Measurements from ENCODE around the gene ITPKC.
"Not testable (repeated sequence)": the region's sequence is repeated elsewhere in the genome, so short reads cannot be mapped to it uniquely, and the experiment has no call there.

ITPKC gene

GRCh38 chr19:40771101-40771862 is 54.4 kb downstream of the ITPKC start:
- DNase-seq = not testable (repeated sequence)

GRCh38 chr19:40774916-40775631 is 58.2 kb downstream of the ITPKC start, which contains the start of gene MIA:
MIA (plus strand) TSS chr19:40775521; CDS start chr19:40775543, 22 bp downstream.
- DNase-seq = no peak

DNA sequence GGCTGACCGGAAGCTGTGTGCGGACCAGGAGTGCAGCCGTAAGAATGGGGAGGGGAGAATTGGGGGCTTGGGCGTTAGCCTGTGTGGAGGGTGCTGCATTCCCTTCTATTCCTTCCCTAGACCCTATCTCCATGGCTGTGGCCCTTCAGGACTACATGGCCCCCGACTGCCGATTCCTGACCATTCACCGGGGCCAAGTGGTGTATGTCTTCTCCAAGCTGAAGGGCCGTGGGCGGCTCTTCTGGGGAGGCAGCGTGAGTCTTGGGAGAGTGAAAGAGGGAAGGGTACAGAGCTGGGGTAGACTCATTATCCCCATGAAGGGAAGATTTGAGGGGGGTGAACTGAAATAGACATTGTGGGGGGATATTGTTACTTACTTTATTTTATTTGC is 58.7 kb downstream of the ITPKC start:
- DNase-seq = no peak

GRCh38 chr19:40776364-40776763 is 59.5 kb downstream of the ITPKC start:
- DNase-seq = no peak

GRCh38 chr19:40776932-40777644 is 60.2 kb downstream of the ITPKC start:
- DNase-seq = peak; percentile 93

GRCh38 chr19:40777645-40777936 is 60.7 kb downstream of the ITPKC start:
- DNase-seq = no peak

DNA sequence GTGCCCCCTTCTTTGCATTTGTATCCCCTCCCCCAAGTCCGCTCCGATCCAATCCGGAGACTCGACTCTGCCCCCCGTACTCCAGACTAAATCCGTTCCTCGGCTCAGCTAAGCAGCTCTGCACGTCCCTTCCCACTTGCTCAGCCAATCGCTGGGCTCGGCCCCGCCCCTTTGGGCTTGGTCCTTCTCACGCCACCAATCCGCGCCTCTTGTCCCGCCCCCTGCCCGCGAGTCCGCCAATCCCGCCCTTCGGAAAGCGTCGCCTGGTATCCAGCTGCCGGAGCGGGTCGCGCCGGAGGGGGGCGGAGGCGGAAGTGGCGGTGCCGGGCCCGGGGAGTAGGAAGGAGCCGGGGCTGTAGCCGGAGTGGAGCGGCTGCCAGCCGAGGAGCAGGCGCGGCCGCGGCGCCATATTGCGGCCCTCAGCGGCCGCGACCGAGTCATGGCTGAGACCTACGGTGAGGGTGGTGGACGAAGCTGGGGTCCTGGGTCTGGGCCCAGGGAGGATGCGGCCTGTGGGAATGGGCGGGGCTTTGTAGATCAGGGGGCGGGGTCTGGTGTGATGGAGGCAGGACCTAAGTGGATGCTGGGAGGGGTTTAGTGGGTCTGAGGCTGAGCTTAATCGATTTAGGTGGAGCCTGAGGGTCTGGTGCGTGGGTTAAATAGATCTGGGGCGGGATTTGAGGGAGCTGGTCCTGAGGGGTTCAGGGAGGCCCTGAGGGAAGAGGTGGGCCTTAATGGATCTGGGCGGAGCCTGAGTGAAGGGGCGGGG is 61.2 kb downstream of the ITPKC start, which contains the start of gene RAB4B:
Gene RAB4B, plus strand, starts transcription at position 311 of the 769 bp plus-strand sequence. Its CDS starts 129 bp downstream, at position 440.
- peak; percentile 99 for DNase-seq

DNA sequence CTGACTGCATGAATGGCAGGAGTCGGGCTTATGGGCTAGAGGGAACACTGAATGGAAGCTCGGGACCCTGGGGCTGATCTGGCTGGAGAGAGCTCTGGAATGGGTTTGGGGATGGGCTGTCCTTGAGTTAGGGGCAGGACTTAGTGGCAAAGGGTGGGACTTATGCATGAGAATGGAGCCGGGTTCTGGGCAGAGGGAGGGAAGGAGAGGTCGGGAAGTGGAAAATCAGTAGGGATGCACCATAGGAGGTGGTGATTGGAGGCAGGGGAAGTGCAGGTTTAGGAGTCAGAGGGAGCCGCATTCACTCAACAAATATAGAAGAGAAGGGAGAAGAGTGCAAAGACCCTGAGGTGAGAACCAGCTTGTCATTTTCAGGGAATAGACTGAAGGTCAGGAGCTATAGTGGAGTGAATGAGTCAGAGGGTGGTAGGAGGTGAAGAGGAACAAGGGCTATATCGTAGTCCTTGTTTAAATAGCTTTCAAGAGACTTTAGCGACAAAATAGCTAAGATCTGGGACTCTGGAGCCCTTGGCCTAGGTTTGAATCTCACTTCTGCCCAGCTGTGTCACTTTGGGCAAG is 61.9 kb downstream of the ITPKC start:
- no peak for DNase-seq

DNA sequence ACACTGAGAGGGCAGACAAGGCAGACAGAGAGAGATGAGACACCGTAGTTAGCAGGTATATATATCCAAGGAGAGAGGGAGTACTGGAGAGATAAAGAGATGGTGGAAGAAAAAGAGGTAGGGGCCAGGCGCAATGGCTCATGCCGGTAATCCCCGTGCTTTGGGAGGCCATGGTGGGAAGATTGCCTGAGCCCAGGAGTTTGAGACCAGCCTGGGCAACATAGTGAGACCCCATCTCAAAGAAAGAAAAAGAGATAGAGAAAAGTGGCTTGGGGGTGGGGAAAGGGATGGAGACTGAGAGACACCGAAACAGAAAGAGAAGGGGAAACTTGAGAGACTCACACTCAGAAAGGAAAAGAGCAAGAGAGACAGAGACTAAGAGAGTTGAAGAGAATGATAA is 63.7 kb downstream of the ITPKC start:
- DNase-seq = no peak

GRCh38 chr19:40781140-40781539 is 64.2 kb downstream of the ITPKC start:
- no peak for DNase-seq

- no peak for DNase-seq
Measured at GRCh38 chr19:40783711-40784110, 66.8 kb downstream of the ITPKC start.

- not testable (repeated sequence) for DNase-seq
Measured at GRCh38 chr19:40784146-40784545, 67.2 kb downstream of the ITPKC start.

DNA sequence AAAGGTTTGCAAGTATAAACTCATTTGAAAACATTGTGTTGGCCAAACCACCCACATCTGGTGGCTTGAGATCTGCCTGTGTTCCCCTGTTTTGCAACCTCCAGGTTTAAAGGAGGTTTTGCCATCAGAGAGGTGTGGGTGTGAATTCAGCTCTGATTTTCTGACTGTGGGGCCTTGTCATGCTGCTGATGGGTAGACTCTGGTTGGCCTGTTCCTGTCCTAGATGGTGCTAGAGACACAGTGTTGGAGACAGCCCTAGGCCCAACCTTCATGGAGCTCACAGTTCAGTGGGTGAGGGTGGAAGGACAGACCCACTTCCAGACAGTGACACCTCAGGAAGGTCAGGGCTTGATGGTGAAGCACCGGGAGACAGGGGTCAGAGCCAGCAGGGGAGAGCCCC is 68.6 kb downstream of the ITPKC start:
- no peak for DNase-seq

DNA sequence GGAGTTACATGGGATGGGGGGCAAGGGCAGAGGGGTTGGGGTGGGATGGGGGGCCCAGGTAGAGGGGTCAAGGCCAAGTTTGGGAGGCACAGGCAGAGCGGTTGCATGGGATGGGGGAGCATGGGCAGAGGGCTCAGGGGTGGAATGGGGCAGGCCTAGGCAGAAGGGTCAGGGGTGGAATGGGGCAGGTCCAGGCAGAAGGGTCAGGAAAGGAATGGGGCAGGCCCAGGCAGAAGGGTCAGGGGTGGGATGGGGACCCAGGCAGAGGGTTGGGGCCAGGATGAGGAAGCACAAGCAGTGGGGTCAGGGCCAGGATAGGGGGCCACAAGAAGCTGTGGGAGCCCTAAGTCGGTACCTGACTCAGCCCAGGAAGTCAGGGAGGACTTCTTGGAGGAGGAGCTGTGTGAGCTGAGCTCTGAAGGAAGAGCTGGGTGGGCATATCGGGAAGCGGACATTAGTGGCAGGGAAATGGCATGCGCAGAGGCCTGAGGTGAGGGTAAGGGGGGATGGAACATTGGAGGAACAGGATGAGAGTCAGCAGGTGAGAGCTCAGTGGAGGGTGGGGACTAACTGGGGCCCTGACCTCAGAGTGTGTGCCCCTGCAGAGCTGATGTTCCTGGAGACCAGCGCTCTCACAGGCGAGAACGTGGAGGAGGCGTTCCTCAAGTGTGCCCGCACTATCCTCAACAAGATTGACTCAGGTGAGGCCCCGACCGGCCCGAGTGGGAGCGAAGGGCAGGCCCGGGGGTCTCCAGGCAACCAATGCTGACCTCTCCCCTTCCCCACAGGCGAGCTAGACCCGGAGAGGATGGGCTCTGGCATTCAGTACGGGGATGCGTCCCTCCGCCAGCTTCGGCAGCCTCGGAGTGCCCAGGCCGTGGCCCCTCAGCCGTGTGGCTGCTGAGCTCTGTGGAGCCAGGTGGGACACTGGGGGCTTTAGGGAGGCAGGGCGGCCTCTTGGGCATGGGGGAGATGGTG is 69.4 kb downstream of the ITPKC start:
- DNase-seq = no peak
